ENCODE results near the gene CKM. TPM values are rescaled to one million over a fixed set of nuclear protein-coding genes. Genes with fewer than 3 reads are reported as not detected.

The CKM gene
- polyA plus RNA-seq, 1 donor = 4.9 TPM

GRCh38 chr19:45293682-45294081 lies 29.0 kb downstream of the CKM start:
- no peaks in the 10 kb centered on the region for H3K27me3 ChIP-seq (ENCODE audit: control insufficient read depth, insufficient read depth, low read length)
- H3K4me1 ChIP-seq (ENCODE audit: control insufficient read depth, insufficient read depth, low read length) = no peaks in the 10 kb centered on the region
- peaks cover 3% of the 10 kb centered on the region for H3K9me3 ChIP-seq (ENCODE audit: control insufficient read depth, low read depth, low read length)
- no CpG with 5 or more reads among the region's 4 CpGs for WGBS (ENCODE audit: insufficient coverage, low lambda C conversion rate)
- H3K27ac ChIP-seq (ENCODE audit: low read length) = no peak overlapping the region
- DNase-seq = no peak
- peaks cover 33% of the 10 kb centered on the region for H3K36me3 ChIP-seq (ENCODE audit: control insufficient read depth, insufficient read depth, low read length)
- no peak overlapping the region for H3K4me3 ChIP-seq (ENCODE audit: low read length)

- Histone ChIP-seq H3K4me3 (ENCODE audit: low read length) (no peak overlapping the region), H3K4me1 (ENCODE audit: control insufficient read depth, insufficient read depth, low read length) (no peaks in the 10 kb centered on the region), H3K36me3 (ENCODE audit: control insufficient read depth, insufficient read depth, low read length) (peaks cover 32% of the 10 kb centered on the region), H3K9me3 (ENCODE audit: control insufficient read depth, low read depth, low read length) (peaks cover 3% of the 10 kb centered on the region), H3K27me3 (ENCODE audit: control insufficient read depth, insufficient read depth, low read length) (no peaks in the 10 kb centered on the region), H3K27ac (ENCODE audit: low read length) (no peak overlapping the region)
- DNase-seq = no peak
- WGBS (ENCODE audit: insufficient coverage, low lambda C conversion rate) = no CpG with 5 or more reads among the region's 1 CpG
Measured at GRCh38 chr19:45291834-45292233, 30.8 kb downstream of the CKM start.

- no peaks in the 10 kb centered on the region for H3K27me3 ChIP-seq (ENCODE audit: control insufficient read depth, insufficient read depth, low read length)
- H3K4me3 ChIP-seq (ENCODE audit: low read length) = no peak overlapping the region
- no peaks in the 10 kb centered on the region for H3K4me1 ChIP-seq (ENCODE audit: control insufficient read depth, insufficient read depth, low read length)
- no peak overlapping the region for H3K27ac ChIP-seq (ENCODE audit: low read length)
- DNase-seq = no peak
- peaks cover 25% of the 10 kb centered on the region for H3K36me3 ChIP-seq (ENCODE audit: control insufficient read depth, insufficient read depth, low read length)
- WGBS (ENCODE audit: insufficient coverage, low lambda C conversion rate) = no CpG with 5 or more reads among the region's 6 CpGs
- H3K9me3 ChIP-seq (ENCODE audit: control insufficient read depth, low read depth, low read length) = peaks cover 3% of the 10 kb centered on the region
Measured at GRCh38 chr19:45290381-45290931, 32.2 kb downstream of the CKM start.

GRCh38 chr19:45283443-45284033 lies 39.1 kb downstream of the CKM start:
- 100% methylated on average over 3 of the region's 7 CpGs for WGBS (ENCODE audit: insufficient coverage, low lambda C conversion rate)
- Histone ChIP-seq H3K4me1 (ENCODE audit: control insufficient read depth, insufficient read depth, low read length) (no peaks in the 10 kb centered on the region), H3K4me3 (ENCODE audit: low read length) (no peak overlapping the region), H3K27ac (ENCODE audit: low read length) (no peak overlapping the region), H3K27me3 (ENCODE audit: control insufficient read depth, insufficient read depth, low read length) (no peaks in the 10 kb centered on the region), H3K9me3 (ENCODE audit: control insufficient read depth, low read depth, low read length) (no peaks in the 10 kb centered on the region), H3K36me3 (ENCODE audit: control insufficient read depth, insufficient read depth, low read length) (peaks cover 43% of the 10 kb centered on the region)
- no peak for DNase-seq

- DNase-seq = no peak
- Histone ChIP-seq H3K27ac (ENCODE audit: low read length) (no peak overlapping the region), H3K4me3 (ENCODE audit: low read length) (no peak overlapping the region), H3K27me3 (ENCODE audit: control insufficient read depth, insufficient read depth, low read length) (no peaks in the 10 kb centered on the region), H3K4me1 (ENCODE audit: control insufficient read depth, insufficient read depth, low read length) (no peaks in the 10 kb centered on the region), H3K36me3 (ENCODE audit: control insufficient read depth, insufficient read depth, low read length) (peaks cover 48% of the 10 kb centered on the region), H3K9me3 (ENCODE audit: control insufficient read depth, low read depth, low read length) (no peaks in the 10 kb centered on the region)
- no CpG with 5 or more reads among the region's 19 CpGs for whole genome bisulfite sequencing (ENCODE audit: insufficient coverage, low lambda C conversion rate)
Measured at GRCh38 chr19:45280471-45280961, 42.2 kb downstream of the CKM start.

GRCh38 chr19:45279587-45280192 lies 43.0 kb downstream of the CKM start:
- DNase-seq = no peak
- peaks cover 48% of the 10 kb centered on the region for H3K36me3 ChIP-seq (ENCODE audit: control insufficient read depth, insufficient read depth, low read length)
- no CpG with 5 or more reads among the region's 3 CpGs for WGBS (ENCODE audit: insufficient coverage, low lambda C conversion rate)
- H3K4me3 ChIP-seq (ENCODE audit: low read length) = no peak overlapping the region
- H3K27me3 ChIP-seq (ENCODE audit: control insufficient read depth, insufficient read depth, low read length) = no peaks in the 10 kb centered on the region
- H3K27ac ChIP-seq (ENCODE audit: low read length) = no peak overlapping the region
- H3K9me3 ChIP-seq (ENCODE audit: control insufficient read depth, low read depth, low read length) = no peaks in the 10 kb centered on the region
- no peaks in the 10 kb centered on the region for H3K4me1 ChIP-seq (ENCODE audit: control insufficient read depth, insufficient read depth, low read length)

- H3K27ac ChIP-seq (ENCODE audit: low read length) = no peak overlapping the region
- no peak for DNase-seq
- no CpG with 5 or more reads among the region's 10 CpGs for WGBS (ENCODE audit: insufficient coverage, low lambda C conversion rate)
- peaks cover 49% of the 10 kb centered on the region for H3K36me3 ChIP-seq (ENCODE audit: control insufficient read depth, insufficient read depth, low read length)
- H3K27me3 ChIP-seq (ENCODE audit: control insufficient read depth, insufficient read depth, low read length) = no peaks in the 10 kb centered on the region
- no peak overlapping the region for H3K4me3 ChIP-seq (ENCODE audit: low read length)
- no peaks in the 10 kb centered on the region for H3K9me3 ChIP-seq (ENCODE audit: control insufficient read depth, low read depth, low read length)
- no peaks in the 10 kb centered on the region for H3K4me1 ChIP-seq (ENCODE audit: control insufficient read depth, insufficient read depth, low read length)
Measured at GRCh38 chr19:45278087-45278486, 44.6 kb downstream of the CKM start.

GRCh38 chr19:45276284-45276687 lies 46.4 kb downstream of the CKM start:
- DNase-seq = peak in 1 of 2 donors; percentile 11
- no CpG with 5 or more reads among the region's 7 CpGs for WGBS (ENCODE audit: insufficient coverage, low lambda C conversion rate)
- H3K27me3 ChIP-seq (ENCODE audit: control insufficient read depth, insufficient read depth, low read length) = no peaks in the 10 kb centered on the region
- no peaks in the 10 kb centered on the region for H3K4me1 ChIP-seq (ENCODE audit: control insufficient read depth, insufficient read depth, low read length)
- no peak overlapping the region for H3K4me3 ChIP-seq (ENCODE audit: low read length)
- H3K36me3 ChIP-seq (ENCODE audit: control insufficient read depth, insufficient read depth, low read length) = peaks cover 53% of the 10 kb centered on the region
- no peak overlapping the region for H3K27ac ChIP-seq (ENCODE audit: low read length)
- H3K9me3 ChIP-seq (ENCODE audit: control insufficient read depth, low read depth, low read length) = no peaks in the 10 kb centered on the region

GRCh38 chr19:45275370-45275971 lies 47.2 kb downstream of the CKM start:
- no peak overlapping the region for H3K27ac ChIP-seq (ENCODE audit: low read length)
- H3K4me3 ChIP-seq (ENCODE audit: low read length) = no peak overlapping the region
- no peaks in the 10 kb centered on the region for H3K27me3 ChIP-seq (ENCODE audit: control insufficient read depth, insufficient read depth, low read length)
- no peaks in the 10 kb centered on the region for H3K9me3 ChIP-seq (ENCODE audit: control insufficient read depth, low read depth, low read length)
- peaks cover 49% of the 10 kb centered on the region for H3K36me3 ChIP-seq (ENCODE audit: control insufficient read depth, insufficient read depth, low read length)
- no peak for DNase-seq
- WGBS (ENCODE audit: insufficient coverage, low lambda C conversion rate) = 100% methylated on average over 5 of the region's 12 CpGs
- no peaks in the 10 kb centered on the region for H3K4me1 ChIP-seq (ENCODE audit: control insufficient read depth, insufficient read depth, low read length)

GRCh38 chr19:45273521-45273855 lies 49.2 kb downstream of the CKM start:
- no peaks in the 10 kb centered on the region for H3K4me1 ChIP-seq (ENCODE audit: control insufficient read depth, insufficient read depth, low read length)
- peaks cover 43% of the 10 kb centered on the region for H3K36me3 ChIP-seq (ENCODE audit: control insufficient read depth, insufficient read depth, low read length)
- no peak overlapping the region for H3K4me3 ChIP-seq (ENCODE audit: low read length)
- DNase-seq = no peak
- H3K9me3 ChIP-seq (ENCODE audit: control insufficient read depth, low read depth, low read length) = no peaks in the 10 kb centered on the region
- WGBS (ENCODE audit: insufficient coverage, low lambda C conversion rate) = 91% methylated on average over 7 of the region's 14 CpGs
- H3K27ac ChIP-seq (ENCODE audit: low read length) = no peak overlapping the region
- no peaks in the 10 kb centered on the region for H3K27me3 ChIP-seq (ENCODE audit: control insufficient read depth, insufficient read depth, low read length)

Measured in large intestine (tissue), 3 donors.